Muscle of leg (tissue), 11 donors: ENCODE measurements around the gene MAP2K5. TPM values are rescaled to one million over a fixed set of nuclear protein-coding genes. Genes with fewer than 3 reads are reported as not detected.

ENCODE experiments used
- DNase-seq: peaks from one replicate; pipeline ENCODE4 v3.0.0; 2013
- H3K27ac ChIP-seq: one replicate; pipeline ENCODE4 v1.5.1; 2013; ENCODE audit warnings: mild to moderate bottlenecking, low read length, control low read depth
- H3K27me3 ChIP-seq: one replicate; pipeline ENCODE4 v1.6.1; 2013; ENCODE audit warnings: low read length; ENCODE audit not compliant: control insufficient read depth, insufficient read depth
- H3K36me3 ChIP-seq: one replicate; pipeline ENCODE4 v1.6.1; 2013; ENCODE audit warnings: low read length; ENCODE audit not compliant: control insufficient read depth, insufficient read depth
- H3K4me1 ChIP-seq: one replicate; pipeline ENCODE4 v1.6.1; 2013; ENCODE audit warnings: low read length; ENCODE audit not compliant: control insufficient read depth, insufficient read depth
- H3K4me3 ChIP-seq: one replicate; pipeline ENCODE4 v1.5.1; 2013; ENCODE audit warnings: low read length, control low read depth
- H3K9me3 ChIP-seq: replicated peaks from 2 replicates; pipeline ENCODE4 v1.6.1; 2013; ENCODE audit warnings: low read depth, low read length; ENCODE audit not compliant: control insufficient read depth
- WGBS: methylation state at CpG from one replicate; pipeline ENCODE4 v1.1.5; 2013; ENCODE audit warnings: missing lambda C conversion rate; ENCODE audit not compliant: insufficient coverage; 5-methylcytosine and 5-hydroxymethylcytosine counted together
- polyA plus RNA-seq, 8 donors: library from polyadenylated mRNA; unstranded; fragments of 120-200 nt; gene quantifications; one replicate each; pipeline versions ENCODE4 v1.2.1 to v1.2.3, GENCODE V29; 2013; ENCODE audit warnings: inconsistent platforms in 1 of 8, low replicate concordance in 1 of 8; ENCODE audit not compliant: insufficient read length in 8 of 8, insufficient read depth in 1 of 8
- total RNA-seq: library from RNA; stranded (reverse); fragments of 120-200 nt; gene quantifications from one replicate; pipeline ENCODE4 v1.2.4, GENCODE V29; 2013

The MAP2K5 gene
- total and polyA plus RNA-seq, 9 donors = 10.2 to 22.6 (median 19.4) TPM

DNA sequence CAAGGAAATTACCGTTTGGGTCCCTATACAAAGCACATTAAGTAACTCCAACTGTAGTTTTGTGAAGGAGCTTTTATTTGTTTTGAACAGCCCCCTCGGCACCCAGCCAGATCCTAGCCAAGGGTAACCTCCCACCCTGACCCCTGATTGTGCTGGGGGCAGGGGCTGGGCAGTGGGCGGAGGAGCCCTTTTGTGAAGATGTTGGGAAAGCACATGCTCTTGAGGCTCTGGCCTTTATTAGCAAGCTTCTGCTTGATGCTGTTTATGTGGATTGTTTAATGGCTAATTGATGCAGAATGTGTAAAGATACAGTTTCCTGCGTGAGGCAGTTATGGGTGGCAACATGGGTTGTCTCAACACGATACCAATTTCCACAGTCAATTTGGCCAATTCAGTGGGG is 136.5 kb downstream of the MAP2K5 start:
- peaks cover 8% of the 10 kb centered on the region for H3K9me3 ChIP-seq
- H3K27ac ChIP-seq = no peak overlapping the region
- H3K4me1 ChIP-seq = no peaks in the 10 kb centered on the region
- no peak for DNase-seq
- no CpG with 5 or more reads among the region's 5 CpGs for WGBS
- H3K27me3 ChIP-seq = no peaks in the 10 kb centered on the region
- no peak overlapping the region for H3K4me3 ChIP-seq
- no peaks in the 10 kb centered on the region for H3K36me3 ChIP-seq

DNA sequence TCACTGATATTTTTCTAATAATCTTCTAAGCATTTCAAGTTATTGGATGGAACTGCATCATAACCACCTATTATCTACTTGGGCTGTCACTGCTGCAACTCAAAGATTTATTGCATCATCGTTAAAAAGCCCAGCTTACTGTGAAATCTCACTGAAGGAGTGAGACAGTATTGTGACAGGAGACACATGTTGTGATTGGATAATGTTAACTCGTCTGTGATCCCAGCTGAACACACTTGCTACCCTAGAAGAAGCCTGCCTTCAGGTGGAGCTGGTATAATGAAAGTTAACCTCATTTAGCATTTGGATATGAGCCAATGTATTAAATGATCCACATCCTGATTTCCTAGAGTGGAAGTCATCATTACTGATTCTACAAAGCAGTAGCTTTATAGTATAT is 138.1 kb downstream of the MAP2K5 start:
- no peaks in the 10 kb centered on the region for H3K4me1 ChIP-seq
- peaks cover 21% of the 10 kb centered on the region for H3K9me3 ChIP-seq
- H3K27ac ChIP-seq = no peak overlapping the region
- no peak for DNase-seq
- H3K36me3 ChIP-seq = no peaks in the 10 kb centered on the region
- H3K4me3 ChIP-seq = no peak overlapping the region
- 40% methylated on average over 1 of the region's 2 CpGs for WGBS
- no peaks in the 10 kb centered on the region for H3K27me3 ChIP-seq

DNA sequence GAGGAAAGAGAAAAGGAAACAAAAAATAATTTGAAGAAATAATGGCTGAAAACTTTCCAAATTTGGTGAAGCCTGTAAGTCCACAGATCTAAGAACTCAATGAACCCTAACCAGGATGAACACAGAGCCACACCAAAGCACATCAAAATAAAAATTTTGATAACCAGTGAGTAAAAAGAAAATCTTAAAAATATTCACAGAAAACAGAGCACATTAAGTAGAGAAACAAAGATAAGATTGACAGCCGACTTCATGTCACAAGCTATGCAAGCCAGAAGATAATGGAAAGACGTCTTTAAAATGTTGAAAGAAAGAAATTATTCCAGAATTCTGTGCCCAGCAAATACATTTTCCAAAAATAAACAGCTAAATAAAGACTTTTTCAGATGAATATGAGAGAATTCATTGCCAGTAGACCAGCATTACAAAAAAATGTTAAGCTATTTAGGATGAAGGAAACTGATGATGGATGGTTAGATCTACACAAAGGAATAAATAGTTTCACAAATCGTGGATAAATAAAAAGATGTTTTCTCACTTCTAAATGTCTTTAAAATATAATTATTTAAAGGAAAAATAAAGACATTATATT is 142.6 kb downstream of the MAP2K5 start:
- H3K4me3 ChIP-seq = no peak overlapping the region
- no peaks in the 10 kb centered on the region for H3K27me3 ChIP-seq
- peaks cover 26% of the 10 kb centered on the region for H3K9me3 ChIP-seq
- H3K27ac ChIP-seq = no peak overlapping the region
- no peaks in the 10 kb centered on the region for H3K4me1 ChIP-seq
- DNase-seq = peak; percentile 56
- WGBS = no CpG with 5 or more reads among the region's 3 CpGs
- no peaks in the 10 kb centered on the region for H3K36me3 ChIP-seq

DNA sequence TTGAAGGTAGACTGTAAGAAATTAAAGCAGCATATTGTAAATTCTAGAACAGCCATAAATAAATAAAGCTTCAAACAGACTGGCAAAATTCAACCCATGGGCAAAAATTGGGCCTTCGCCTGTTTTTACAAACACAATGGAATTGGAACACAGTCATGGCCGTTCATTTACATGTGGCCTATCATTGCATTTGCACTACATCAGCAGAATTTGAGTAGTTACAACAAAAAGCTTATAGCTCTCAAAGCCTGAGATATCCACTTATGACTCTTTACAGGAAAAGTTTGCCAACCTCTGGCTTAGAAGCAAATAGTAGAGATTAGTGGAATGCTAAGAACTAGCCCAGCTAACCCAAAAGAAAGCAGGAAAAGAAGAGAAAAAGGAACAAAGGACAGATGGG is 143.2 kb downstream of the MAP2K5 start:
- no peaks in the 10 kb centered on the region for H3K4me1 ChIP-seq
- H3K27me3 ChIP-seq = no peaks in the 10 kb centered on the region
- no peaks in the 10 kb centered on the region for H3K36me3 ChIP-seq
- DNase-seq = no peak
- H3K27ac ChIP-seq = no peak overlapping the region
- WGBS = 92% methylated on average over 2 of the region's 2 CpGs
- peaks cover 26% of the 10 kb centered on the region for H3K9me3 ChIP-seq
- H3K4me3 ChIP-seq = no peak overlapping the region

DNA sequence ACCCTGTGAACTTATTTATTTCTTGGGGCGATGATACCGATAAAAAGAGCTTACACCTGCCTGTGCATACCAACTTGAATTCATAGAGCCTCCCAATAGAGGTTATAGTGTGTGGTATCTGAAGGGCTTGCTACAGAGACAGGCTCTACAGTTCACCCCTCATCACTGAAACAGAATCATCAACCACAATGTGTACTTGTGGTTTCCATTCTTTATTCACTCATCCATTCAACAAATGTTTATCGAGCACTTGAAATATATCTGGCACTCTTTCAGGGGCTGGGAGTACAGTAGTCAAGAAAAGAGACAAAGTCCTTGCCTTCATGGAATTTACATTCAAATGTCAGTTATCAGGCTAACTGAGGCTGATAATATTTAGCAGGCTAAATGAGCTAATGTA is 148.4 kb downstream of the MAP2K5 start:
- Histone ChIP-seq H3K27ac (no peak overlapping the region), H3K4me1 (no peaks in the 10 kb centered on the region), H3K36me3 (no peaks in the 10 kb centered on the region), H3K27me3 (no peaks in the 10 kb centered on the region), H3K4me3 (no peak overlapping the region), H3K9me3 (peaks cover 3% of the 10 kb centered on the region)
- no CpG with 5 or more reads among the region's 3 CpGs for WGBS
- no peak for DNase-seq

DNA sequence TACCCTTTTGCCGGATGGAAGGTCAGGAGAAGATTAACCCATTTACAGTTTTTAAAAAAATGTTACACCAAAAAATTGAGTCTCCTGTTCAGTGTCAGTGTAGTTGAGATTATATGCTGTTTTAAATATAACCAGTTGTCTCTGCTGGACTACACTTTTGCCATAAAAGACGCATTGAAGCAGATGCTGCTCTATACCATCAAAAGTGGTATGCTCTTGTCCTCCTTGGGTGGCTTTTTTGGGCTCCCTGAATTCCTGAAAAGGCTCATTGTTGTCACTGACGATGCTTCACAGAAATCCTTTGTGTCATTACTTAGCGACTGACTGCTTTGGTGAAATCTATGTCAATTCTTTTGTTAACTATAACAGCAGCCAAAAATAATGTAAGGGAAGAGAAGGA is 148.9 kb downstream of the MAP2K5 start:
- Histone ChIP-seq H3K36me3 (peaks cover 2% of the 10 kb centered on the region), H3K27me3 (no peaks in the 10 kb centered on the region), H3K9me3 (peaks cover 2% of the 10 kb centered on the region), H3K4me1 (no peaks in the 10 kb centered on the region), H3K4me3 (no peak overlapping the region), H3K27ac (no peak overlapping the region)
- WGBS = no CpG with 5 or more reads among the region's 4 CpGs
- no peak for DNase-seq

DNA sequence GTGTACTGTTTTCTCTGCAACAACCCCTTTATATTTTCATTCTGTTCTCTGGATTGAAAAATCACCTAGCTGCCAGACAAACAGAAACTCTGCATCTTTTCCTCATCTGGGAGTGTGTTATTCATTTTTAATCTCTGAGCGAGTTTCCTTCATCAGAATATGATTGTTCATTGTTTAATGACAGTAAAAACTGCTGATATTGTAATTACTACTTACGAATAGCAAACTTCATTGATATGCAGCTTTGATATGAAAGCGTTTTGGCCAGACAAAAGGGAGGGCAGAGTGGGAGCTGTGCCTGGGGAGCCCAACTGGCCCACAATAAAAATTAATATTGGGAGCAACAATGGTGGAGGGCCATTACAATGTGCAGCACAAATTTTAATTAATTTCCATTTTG is 150.1 kb downstream of the MAP2K5 start:
- no CpG with 5 or more reads among the region's 3 CpGs for WGBS
- Histone ChIP-seq H3K27me3 (no peaks in the 10 kb centered on the region), H3K27ac (no peak overlapping the region), H3K4me1 (no peaks in the 10 kb centered on the region), H3K4me3 (no peak overlapping the region), H3K36me3 (peaks cover 2% of the 10 kb centered on the region), H3K9me3 (no peaks in the 10 kb centered on the region)
- no peak for DNase-seq

DNA sequence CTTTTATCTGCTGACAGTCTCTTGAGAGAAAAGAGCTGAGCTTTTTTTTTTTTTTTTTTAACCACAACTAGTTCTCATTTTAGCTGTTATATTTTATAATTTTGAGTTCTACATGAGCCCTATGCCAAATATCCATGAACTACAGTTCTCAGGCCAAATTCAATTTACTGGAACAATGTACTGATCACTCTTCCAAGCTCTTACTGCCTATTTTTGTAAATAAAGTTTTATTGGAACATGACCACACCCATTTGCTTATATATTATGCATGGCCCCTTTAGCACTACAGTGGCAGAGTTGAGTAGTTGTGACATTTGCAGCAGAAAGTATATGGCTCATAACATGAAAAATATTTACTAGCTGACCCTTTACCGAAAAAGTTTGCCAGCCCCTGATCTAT is 153.6 kb downstream of the MAP2K5 start:
- Histone ChIP-seq H3K9me3 (peaks cover 5% of the 10 kb centered on the region), H3K4me3 (no peak overlapping the region), H3K4me1 (no peaks in the 10 kb centered on the region), H3K27ac (no peak overlapping the region), H3K36me3 (peaks cover 7% of the 10 kb centered on the region), H3K27me3 (no peaks in the 10 kb centered on the region)
- no CpG with 5 or more reads among the region's 1 CpG for WGBS
- no peak for DNase-seq

DNA sequence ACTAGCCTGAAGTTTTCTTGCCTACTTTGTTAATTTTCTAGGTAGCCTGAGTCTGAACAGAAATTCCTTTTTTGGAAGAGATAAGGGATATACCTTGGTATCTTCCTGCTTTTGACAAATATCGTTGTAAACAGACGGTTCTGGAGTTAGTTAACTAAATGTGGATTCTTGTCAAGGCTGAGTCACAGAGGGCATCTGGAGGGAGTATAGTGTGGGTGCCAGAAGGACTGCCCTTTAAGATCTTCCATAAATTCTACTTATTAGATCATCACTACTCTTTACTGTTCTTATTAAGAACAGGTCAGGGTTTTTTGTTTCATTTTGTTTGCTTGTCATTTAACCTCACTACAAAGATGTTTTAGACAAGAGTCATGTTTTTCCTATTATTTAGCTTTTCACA is 157.5 kb downstream of the MAP2K5 start:
- Histone ChIP-seq H3K9me3 (peaks cover 5% of the 10 kb centered on the region), H3K4me3 (no peak overlapping the region), H3K27me3 (no peaks in the 10 kb centered on the region), H3K36me3 (peaks cover 7% of the 10 kb centered on the region), H3K4me1 (no peaks in the 10 kb centered on the region), H3K27ac (no peak overlapping the region)
- no peak for DNase-seq
- WGBS = no CpG with 5 or more reads among the region's 2 CpGs

DNA sequence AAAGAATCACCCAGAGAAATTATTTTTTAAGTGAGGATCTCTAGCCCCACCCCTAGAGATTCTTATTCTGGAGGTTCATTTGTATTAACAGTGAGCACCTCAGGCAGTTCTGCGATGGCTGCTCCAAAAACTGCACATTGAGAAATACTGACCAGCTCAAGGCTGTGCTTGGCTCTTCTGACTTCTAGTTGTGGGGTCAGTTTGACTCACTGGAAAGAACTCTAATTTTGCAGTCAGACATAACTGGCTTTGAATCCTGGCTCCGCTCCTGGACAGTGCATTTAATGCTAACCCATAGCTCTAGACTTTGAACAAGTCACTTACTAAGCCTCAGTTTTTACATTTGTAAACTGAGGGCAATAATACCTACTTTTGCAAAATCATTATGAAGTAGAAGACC is 159.2 kb downstream of the MAP2K5 start:
- Histone ChIP-seq H3K27ac (no peak overlapping the region), H3K36me3 (peaks cover 5% of the 10 kb centered on the region), H3K9me3 (peaks cover 5% of the 10 kb centered on the region), H3K4me1 (no peaks in the 10 kb centered on the region), H3K27me3 (no peaks in the 10 kb centered on the region), H3K4me3 (no peak overlapping the region)
- DNase-seq = peak; percentile 17
- 100% methylated on average over 2 of the region's 2 CpGs for WGBS
